HG03575 (cell line): ENCODE results near the gene KIF12.
"Not testable (repeated sequence)": the region's sequence is repeated elsewhere in the genome, so short reads cannot be mapped to it uniquely, and the experiment has no call there.

ENCODE experiments used
- ATAC-seq: cut with Tn5 transposase; IDR thresholded peaks from one replicate; pipeline ENCODE4 v1.9.1; 2021; ENCODE audit not compliant: unreplicated experiment, insufficient number of reproducible peaks, low FRiP score; ENCODE audit errors: extremely low read depth

The KIF12 gene

DNA sequence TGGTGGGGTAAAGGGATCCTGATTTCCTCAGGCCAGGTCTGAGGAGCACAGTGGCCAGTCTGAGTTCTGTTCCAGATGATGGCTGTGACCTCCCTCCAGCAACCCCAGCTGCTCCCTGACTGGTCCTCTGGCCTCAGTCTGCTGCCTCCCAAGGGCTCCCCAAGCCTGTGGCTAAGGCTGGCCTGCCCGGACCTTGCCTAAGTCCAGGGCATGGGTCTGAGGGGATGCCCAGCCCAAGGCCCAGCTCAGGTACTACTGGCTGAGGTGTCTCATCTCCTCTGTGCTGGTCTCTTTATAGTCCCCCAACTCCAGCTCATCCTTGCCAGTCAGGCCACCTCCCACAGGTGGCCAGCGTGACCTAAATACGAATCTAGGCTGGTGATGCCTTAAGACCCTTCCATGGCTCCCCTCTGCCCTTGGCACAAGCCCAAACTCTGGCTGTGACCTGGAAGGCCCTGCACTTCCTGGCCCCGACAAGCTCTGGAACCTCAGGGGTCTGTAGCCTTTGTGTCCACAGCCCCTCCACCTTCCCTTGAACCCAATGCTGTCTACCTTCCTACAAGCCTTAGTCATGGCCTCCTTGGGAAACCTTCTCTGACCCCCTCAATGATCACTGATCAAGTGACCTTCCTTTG is 9.8 kb downstream of the KIF12 start:
- no peak for ATAC-seq

DNA sequence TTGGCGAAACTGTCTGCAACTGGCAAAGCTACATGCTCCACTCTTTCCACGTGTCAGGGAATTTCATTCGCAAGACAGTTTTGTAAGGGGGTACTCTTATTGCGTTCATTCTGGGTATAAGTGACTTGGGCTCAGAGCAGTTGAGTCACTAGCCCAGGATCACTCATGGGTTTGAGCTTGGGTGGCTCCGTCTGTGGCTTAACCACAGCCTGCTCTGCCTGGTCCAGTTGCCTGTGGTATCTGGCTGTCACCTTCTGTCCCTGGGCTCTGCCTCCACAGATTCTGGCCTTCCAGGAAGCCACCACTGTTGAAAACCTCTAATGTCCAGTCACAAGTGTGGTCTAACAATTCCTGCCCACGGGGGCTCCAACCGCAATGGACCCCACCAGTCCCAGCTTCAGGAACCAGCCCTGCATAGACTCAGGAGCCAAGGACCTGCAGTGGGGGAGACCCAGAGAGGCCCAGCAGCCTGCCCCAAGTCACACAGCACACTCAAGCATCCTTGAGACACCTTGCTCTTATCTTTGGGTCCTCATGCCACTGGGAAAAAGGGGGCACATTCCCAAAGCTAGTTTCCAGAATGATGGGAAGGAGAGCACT is 10.4 kb downstream of the KIF12 start:
- no peak for ATAC-seq

DNA sequence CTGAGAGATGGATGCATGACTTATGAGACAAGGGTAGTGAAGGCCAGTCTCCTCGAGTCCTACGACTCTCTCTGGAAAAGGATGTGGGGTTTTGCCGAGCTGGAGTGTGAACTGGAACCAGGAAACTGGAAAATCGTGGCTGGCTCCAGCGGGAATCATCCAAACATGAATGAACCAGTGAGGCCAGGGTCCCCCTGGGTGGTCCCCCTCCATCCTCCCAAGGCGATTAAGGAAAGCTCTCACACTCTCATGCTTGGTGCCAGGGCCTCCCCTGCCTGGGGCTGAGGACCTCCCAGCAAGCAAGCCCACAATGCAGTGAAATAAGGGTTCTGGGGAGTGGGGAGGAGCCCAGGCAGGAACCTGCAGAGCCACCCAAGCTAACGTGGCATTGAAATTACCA is 11.4 kb downstream of the KIF12 start:
- no peak for ATAC-seq

DNA sequence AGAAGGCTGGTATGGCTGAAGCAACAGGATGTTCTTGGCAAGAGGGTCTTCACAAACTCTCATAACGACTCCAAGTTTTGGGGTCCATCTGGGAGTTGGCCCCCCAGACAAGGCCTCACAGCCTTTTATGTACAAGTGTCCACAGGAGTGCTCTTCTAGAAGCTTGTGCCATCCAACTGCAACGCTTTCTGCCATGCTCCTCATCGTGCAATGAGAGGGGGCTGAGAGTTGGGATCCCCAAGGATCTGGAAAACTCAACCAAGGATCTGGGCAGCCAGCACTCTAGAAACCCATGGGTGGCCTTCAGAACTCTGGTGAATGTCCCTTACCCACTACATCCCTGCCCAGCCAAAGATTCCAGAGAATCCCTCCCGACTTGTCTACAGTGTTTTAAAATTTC is 12.5 kb downstream of the KIF12 start:
- no peak for ATAC-seq

DNA sequence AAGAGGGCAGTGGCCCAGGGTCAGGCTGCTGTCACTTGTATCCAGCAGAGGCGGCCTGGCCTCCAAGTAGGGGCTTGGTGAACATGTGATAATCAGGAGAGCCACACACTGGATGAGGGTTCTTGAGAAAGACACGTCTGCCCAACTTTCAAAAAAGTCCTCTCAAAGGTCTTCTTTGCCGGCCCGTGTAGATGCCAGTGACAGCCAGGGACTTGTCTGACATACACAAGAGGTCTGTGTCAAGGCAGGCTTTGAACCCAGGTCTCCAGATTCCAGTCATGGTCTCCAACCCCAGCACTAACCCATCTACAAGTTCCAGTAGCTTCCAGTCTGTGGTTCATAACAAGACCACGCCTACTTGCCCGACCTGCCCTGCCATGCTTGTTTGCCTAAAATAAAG is 13.1 kb downstream of the KIF12 start:
- no peak for ATAC-seq

DNA sequence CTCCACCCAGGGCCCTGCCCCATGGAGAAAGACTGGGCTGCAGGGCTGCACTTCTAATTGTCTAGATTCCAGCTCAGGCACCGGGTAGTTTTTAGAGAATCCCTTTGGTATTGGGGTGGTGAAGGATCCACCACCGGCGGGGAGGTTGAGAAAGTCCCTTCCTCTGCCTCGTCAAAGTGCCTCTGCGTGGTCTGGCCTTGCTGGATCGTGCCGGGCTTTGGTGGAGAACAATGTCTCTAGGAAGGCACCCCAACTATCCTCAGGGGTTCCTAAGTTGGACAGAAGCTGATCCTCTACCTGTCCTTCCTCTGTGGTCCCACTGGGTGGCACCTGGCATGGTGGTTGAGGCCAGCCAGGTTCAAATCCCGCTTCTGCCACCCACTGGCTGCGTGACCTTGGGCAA is 13.7 kb downstream of the KIF12 start:
- no peak for ATAC-seq

DNA sequence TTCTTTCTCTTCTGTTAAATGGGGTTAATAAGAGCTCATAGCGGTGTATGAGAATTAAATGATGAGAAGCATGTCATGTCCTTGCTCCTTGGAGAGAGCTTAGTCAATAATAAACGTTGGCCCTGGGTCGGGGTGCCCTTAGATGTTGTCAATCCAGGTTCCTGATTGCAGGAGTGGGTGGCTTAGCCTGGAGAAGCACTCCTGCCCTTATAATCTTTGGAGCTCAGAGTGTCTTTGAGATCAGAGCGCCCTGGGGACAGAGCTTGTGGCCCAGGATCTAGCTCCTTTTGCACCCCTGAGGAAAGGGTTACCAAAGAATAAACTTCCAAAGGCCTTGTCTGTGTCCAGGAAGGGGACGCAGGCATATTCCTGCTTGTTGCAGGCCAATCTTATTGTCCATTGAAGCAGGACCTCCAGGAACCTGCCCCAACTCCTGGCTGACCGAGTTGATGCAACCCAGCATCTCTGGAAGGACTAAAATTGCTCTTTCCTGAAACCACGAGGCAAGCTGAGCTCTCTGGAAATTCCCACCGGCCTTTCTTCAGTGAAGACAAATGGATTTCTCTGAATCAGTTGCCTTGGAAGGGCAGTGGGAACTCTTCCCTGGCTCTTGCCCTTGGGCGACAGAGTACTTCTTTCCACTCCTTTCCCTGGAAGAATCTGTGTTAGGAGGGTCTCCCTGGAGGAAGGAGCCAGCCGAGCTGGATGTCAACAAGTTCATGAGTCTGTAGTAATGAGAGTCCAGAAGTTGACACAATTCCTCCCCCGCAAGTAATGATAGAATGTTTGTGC is 14.6 kb downstream of the KIF12 start:
- ATAC-seq: no peak

DNA sequence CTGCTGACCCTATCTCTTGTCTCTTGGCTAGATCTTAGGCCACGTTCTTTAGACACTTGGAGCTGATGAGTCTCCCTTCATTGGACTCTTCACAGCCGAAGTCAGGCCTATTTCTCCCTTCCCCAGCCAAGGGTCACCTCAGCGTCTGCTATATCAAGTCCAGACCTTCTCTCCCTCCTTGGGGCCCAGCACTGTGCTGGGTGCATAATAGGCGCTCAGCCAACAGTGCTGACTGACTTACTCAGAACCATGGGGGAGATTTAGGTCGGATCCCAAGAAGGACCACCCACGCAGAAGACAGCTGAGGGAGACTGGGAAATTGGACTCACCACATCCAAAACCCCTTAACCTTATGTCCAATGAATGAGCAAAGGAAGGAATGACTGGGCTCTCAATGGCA is 15.4 kb downstream of the KIF12 start:
- ATAC-seq: no peak

DNA sequence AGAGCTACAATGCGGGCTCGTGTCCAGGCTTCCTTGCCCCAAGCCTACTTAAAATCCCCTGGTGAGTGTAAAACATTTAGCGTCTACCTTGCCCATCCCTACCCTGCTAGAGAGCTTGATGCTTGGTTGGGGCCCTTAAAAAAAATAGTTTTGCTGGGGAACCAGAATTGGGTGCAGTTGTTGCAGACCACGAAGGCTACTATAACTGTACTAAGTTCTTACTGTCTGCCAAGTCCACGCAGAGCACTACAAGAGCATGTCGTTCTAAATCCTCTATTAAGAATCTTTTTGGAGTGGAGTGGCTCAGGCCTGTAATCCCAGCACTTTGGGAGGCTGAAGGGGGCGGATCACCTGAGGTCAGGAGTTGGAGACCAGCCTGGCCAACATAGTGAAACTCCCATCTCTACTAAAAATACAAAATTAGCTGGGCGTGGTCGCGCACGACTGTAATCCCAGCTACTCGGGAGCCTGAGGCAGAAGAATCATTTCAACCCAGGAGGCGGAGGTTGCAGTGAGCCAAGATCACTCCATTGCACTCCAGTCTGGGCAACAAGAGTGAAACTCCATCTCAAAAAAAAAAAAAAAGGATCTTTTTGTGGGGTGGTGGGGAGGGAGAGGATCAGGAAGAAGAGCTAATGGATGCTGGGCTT is 16.2 kb downstream of the KIF12 start:
- ATAC-seq: not testable (repeated sequence)

DNA sequence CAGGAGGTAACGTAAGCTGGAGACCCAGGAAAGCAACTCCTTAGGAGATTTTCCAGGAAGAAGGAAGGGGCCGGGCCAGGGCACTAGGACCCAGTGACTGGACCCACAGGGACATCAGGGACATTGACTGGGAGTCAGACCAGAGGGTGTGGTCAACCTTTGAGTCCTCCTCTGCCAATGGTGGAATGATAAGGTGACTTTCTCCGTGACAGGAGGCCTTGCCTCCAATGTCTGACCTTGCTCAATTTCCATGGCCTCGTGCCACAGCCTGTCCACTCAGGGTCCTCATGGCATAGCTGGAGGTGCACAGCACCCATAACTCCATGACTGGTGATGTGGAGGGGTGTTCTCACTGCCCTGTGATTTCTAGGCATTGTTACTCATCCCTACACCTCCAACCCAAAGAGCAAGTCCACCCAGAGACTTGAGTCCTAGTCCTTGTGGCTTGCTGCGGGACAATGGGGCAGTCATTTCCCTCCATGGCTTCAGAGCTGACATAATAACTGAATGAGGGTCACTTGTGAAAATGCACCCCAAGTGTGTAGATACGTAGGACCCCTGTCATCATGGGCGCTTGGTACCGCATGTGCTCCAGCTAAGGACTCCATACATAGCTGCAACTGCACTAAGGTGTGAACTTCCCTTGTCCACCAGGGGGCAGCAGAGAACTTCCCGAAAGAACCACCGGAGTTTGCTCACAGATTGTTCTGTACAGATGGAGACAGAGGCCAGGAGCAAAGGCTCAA is 16.9 kb downstream of the KIF12 start:
- ATAC-seq: no peak

DNA sequence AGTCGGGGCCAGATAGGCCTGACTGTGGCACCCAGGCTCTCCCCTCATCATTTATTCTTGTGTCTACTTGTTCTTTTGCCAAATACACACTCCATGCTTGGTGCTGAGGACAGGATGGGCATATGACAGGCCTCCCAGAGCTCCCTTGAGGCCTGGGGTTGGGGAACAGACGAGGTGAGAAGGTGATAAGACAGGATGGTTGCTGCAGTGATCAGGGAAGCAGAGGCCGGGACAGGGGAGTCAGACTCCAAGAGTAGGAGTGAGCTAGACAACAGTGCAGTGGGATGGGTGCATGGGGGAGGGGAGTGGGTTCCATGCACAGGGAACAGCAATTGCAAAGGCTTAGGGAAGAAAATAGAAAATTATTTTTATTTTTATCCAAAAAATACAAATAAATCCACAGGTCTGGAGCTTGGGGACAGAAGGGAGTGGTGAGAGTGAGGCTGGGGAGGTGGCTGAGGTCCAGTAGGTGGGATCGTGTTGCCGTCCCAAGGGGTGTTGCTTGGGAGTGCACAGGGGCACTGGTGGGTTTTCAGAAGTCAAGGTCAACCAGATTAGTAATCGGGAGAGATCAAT is 17.6 kb downstream of the KIF12 start:
- ATAC-seq: no peak

DNA sequence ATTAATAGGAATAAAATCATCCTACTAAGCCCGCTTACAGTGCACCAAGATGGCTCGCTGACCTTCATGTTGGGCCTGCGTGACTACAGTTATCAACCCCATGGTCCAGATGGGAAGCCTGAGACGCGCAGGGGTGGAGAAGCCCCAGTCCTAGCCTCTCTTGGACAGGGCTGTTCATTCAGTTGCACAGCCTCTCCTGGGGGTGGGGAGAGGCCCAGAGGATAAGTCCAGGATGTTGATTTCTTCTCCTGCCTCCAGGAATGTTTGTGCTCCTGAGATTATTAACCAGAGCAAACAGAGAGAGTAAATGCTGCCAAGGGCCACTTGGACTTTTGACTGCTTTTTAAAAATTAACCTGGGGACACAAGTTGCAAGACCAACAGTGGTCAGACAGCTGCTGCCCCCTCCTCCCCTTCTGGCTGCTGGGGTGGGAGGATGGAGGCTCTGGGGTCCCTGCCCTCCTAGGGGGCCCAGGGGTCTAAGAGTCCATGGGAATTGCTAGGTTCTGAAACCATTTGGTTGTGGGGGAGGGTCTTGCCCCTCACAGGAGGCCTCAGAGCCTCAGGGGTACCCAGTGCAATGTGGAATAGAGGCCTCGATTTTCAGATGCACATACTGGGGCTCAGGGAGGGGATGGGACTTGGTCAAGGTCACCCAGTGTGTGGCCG is 18.2 kb downstream of the KIF12 start:
- no peak for ATAC-seq

DNA sequence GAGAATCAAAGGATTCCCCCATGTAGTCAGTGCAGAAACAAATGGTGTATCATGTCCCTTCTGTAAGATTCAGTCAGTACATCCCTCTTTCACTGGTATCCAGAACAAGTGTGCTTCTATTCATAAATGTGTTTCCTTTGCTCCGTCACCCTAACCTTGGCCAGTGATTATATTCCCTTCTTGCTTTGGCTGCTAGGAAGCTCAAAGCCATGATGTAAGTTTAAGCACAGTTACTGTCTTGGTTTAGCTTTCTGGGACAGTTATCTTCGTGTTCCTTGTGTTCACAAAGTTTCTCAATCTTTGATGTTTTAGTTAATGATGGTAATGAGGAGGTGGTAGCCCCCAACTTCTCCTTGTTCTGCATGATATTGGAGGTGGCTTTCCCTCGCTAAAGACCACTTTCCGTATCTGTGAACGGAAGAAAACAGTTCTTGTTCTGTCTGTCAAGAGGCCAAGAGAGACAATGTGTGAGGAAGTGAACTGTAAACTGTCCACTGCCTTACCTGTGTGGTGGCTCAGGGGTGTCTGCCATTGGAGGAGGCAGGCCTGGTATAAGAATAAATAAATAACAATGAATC is 18.8 kb downstream of the KIF12 start:
- no peak for ATAC-seq

DNA sequence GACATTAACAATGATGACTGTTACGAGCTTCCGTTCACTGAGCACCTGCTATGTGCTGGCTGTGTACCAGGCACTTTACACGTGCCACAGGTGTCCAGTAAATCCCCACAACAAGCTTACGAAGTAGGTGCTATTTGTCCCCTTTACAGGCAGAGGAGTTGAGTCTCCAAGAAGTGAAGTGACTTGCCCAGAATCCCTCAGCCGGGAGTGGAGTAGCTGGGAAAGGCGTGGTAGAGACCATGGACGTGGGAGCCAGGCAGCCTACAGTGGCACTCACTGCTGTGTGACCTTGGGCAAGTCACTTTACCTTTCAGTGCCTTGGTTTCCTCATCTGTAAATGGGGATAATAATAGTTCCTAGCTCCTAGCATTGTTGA is 20.3 kb downstream of the KIF12 start:
- ATAC-seq: no peak

DNA sequence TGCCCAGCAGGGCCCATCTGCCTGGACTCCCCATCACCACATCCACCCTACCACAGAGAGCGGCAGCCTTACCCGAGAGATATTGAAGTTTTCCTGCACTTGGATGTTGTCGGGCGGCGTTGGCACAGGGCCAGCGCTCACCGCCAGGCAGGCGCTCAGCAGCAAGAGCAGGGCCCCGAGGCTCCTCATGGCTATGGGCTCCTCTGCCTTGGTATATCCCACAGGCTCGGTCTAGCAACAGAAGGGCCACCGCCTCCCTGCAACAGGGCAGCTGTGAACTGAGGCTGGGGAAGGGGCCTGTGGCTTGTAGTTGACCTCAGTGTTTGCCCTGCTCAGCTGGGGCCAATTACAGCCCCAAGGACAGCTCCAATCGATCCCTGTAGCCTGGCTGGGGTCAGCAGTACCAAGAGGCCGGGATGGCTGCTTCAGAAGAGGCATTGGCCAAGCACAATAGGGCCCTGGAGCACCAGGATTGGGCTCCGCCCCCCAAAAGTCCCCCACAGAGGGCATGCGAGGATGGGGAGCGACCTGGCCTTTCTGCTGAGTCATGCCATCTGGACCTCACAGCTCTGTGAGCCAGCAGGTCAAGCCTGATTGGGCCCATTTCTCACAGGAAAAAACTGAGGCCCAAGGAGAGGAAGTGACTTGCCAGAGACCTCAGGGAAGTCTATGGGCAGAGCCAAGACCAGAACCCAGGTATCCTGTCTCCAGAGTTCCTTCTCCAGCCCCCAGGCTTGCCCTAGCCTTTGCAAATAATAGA is 20.9 kb downstream of the KIF12 start, which contains the start of gene AMBP:
Gene AMBP, minus strand, starts transcription at position 280 of the 760 bp plus-strand sequence. Its CDS starts 91 bp downstream, at position 189.
- no peak for ATAC-seq

DNA sequence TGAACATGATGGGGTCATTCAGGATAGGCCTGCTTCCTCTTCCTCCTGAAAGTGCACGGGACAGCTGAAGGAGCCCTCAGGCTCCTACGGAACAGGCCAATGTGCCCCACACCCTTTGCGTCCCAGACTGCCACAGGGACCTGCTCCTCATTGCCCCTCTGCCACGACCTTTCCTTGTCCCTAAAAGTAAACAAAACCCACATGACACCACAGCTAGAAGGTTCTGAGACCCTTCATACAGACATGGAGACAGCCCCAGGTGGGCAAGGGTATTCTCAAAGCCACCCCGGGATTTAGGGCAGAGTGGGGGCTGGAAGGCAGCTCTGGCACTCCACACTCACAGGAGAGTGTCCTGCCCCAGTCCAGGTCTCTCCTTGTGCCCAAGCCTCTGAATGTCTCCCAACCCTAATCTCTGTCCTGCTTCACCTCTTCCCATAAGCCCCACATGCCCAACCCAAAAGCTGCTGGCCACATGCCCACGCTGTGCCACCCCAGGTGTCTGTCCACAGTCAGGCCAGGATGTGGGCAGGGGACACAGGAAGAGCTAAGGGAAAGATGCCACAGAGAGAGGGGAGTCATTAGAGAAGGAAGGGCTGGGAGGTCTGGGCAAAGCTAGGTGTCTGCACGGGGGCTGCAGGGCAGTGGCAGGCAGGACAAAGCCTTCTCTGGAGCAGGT is 21.8 kb downstream of the KIF12 start:
- no peak for ATAC-seq
